ENCODE measurements around the gene POMT2.

POMT2 gene

GRCh38 chr14:77246784-77247183, 73.9 kb downstream of the POMT2 start:
- Histone ChIP-seq H3K4me3 (IDR thresholded peaks at IDR 0.05; ENCODE audit: insufficient read depth, low read depth, low read length) (no peak overlapping the region), H3K4me1 (ENCODE audit: low read depth, poor library complexity, severe bottlenecking) (no peaks in the 10 kb centered on the region)

GRCh38 chr14:77245820-77246219, 74.9 kb downstream of the POMT2 start:
- TF ChIP-seq CTCF (conservative IDR thresholded peaks at IDR 0.05; ENCODE audit: low read depth, low read length): no peak
- no peaks in the 10 kb centered on the region for H3K4me1 ChIP-seq (ENCODE audit: low read depth, poor library complexity, severe bottlenecking)
- H3K27me3 ChIP-seq (ENCODE audit: insufficient read depth, low read depth): no peaks in the 10 kb centered on the region
- no peaks in the 10 kb centered on the region for H4K20me1 ChIP-seq (ENCODE audit: insufficient read depth)
- H3K9ac ChIP-seq: no peak overlapping the region
- no peak overlapping the region for H3K27ac ChIP-seq
- H3K36me3 ChIP-seq (ENCODE audit: insufficient read depth): no peaks in the 10 kb centered on the region
- no peak overlapping the region for H3K4me2 ChIP-seq
- no peaks in the 10 kb centered on the region for H3K79me2 ChIP-seq (ENCODE audit: insufficient read depth, low read depth)
- H3K4me3 ChIP-seq (IDR thresholded peaks at IDR 0.05; ENCODE audit: insufficient read depth, low read depth, low read length): no peak overlapping the region
- no peak overlapping the region for H2AFZ ChIP-seq (ENCODE audit: low read depth)

More at GRCh38 chr14:77246784-77247183, 73.9 kb downstream of the POMT2 start:
- no peak overlapping the region for H3K4me2 ChIP-seq
- no peaks in the 10 kb centered on the region for H3K27me3 ChIP-seq (ENCODE audit: insufficient read depth, low read depth)
- no peak overlapping the region for H3K27ac ChIP-seq
- no peak overlapping the region for H3K9ac ChIP-seq
- no peaks in the 10 kb centered on the region for H3K36me3 ChIP-seq (ENCODE audit: insufficient read depth)
- no peaks in the 10 kb centered on the region for H3K79me2 ChIP-seq (ENCODE audit: insufficient read depth, low read depth)
- no peak overlapping the region for H2AFZ ChIP-seq (ENCODE audit: low read depth)
- H4K20me1 ChIP-seq (ENCODE audit: insufficient read depth): no peaks in the 10 kb centered on the region
- no peak for TF ChIP-seq CTCF (conservative IDR thresholded peaks at IDR 0.05; ENCODE audit: low read depth, low read length)

GRCh38 chr14:77243853-77244252, 76.8 kb downstream of the POMT2 start:
- Histone ChIP-seq H3K9ac (no peak overlapping the region), H3K4me2 (no peak overlapping the region), H3K27me3 (ENCODE audit: insufficient read depth, low read depth) (no peaks in the 10 kb centered on the region), H3K36me3 (ENCODE audit: insufficient read depth) (no peaks in the 10 kb centered on the region), H3K79me2 (ENCODE audit: insufficient read depth, low read depth) (no peaks in the 10 kb centered on the region), H3K4me3 (IDR thresholded peaks at IDR 0.05; ENCODE audit: insufficient read depth, low read depth, low read length) (no peak overlapping the region), H3K4me1 (ENCODE audit: low read depth, poor library complexity, severe bottlenecking) (no peaks in the 10 kb centered on the region), H2AFZ (ENCODE audit: low read depth) (no peak overlapping the region), H4K20me1 (ENCODE audit: insufficient read depth) (no peaks in the 10 kb centered on the region), H3K27ac (no peak overlapping the region)
- no peak for TF ChIP-seq CTCF (conservative IDR thresholded peaks at IDR 0.05; ENCODE audit: low read depth, low read length)

- TF ChIP-seq CTCF (conservative IDR thresholded peaks at IDR 0.05; ENCODE audit: low read depth, low read length): no peak
Measured at GRCh38 chr14:77242752-77243151, 77.9 kb downstream of the POMT2 start.

More at GRCh38 chr14:77242752-77243151, 77.9 kb downstream of the POMT2 start:
- no peak overlapping the region for H3K4me2 ChIP-seq
- no peak overlapping the region for H3K4me3 ChIP-seq (IDR thresholded peaks at IDR 0.05; ENCODE audit: insufficient read depth, low read depth, low read length)
- no peak overlapping the region for H3K27ac ChIP-seq
- H3K27me3 ChIP-seq (ENCODE audit: insufficient read depth, low read depth): no peaks in the 10 kb centered on the region
- no peaks in the 10 kb centered on the region for H3K4me1 ChIP-seq (ENCODE audit: low read depth, poor library complexity, severe bottlenecking)
- H4K20me1 ChIP-seq (ENCODE audit: insufficient read depth): no peaks in the 10 kb centered on the region
- no peak overlapping the region for H2AFZ ChIP-seq (ENCODE audit: low read depth)
- H3K79me2 ChIP-seq (ENCODE audit: insufficient read depth, low read depth): no peaks in the 10 kb centered on the region
- no peaks in the 10 kb centered on the region for H3K36me3 ChIP-seq (ENCODE audit: insufficient read depth)
- no peak overlapping the region for H3K9ac ChIP-seq
